GM12878 (cell line): ENCODE results near the gene B3GALT6. TPM values are rescaled to one million over a fixed set of nuclear protein-coding genes. Genes with fewer than 3 reads are reported as not detected.

Experiments used
- BHLHE40 ChIP-seq, 2 experiments: fragments of 450-650 bp in 1 of 2; IDR thresholded peaks; 2 replicates each; pipeline ENCODE4 v1.6.1; 2011 to 2017; ENCODE audit warnings: low read depth in 2 of 2, borderline replicate concordance in 1 of 2, improper control_type of control experiment in 1 of 2, low read length in 1 of 2, mild to moderate bottlenecking in 1 of 2
- CBX5 ChIP-seq: sonication (generic); IDR thresholded peaks from 2 replicates; pipeline ENCODE4 v1.6.1; 2016; ENCODE audit warnings: low read depth, moderate library complexity, mild to moderate bottlenecking, inconsistent platforms
- CREB1 ChIP-seq: IDR thresholded peaks from 2 replicates; pipeline ENCODE4 v1.6.1; 2012; ENCODE audit warnings: low read depth, mild to moderate bottlenecking, inconsistent platforms
- DPF2 ChIP-seq: fragments of 450-650 bp; IDR thresholded peaks from 2 replicates; pipeline ENCODE4 v1.6.1; 2017; ENCODE audit warnings: mild to moderate bottlenecking
- IRF4 ChIP-seq: IDR thresholded peaks from 2 replicates; pipeline ENCODE4 v1.6.1; 2011; ENCODE audit warnings: low read depth, low read length
- MTA2 ChIP-seq: fragments of 450-650 bp; IDR thresholded peaks from 2 replicates; pipeline ENCODE4 v1.6.1; 2016; ENCODE audit warnings: low read depth, mild to moderate bottlenecking, moderate library complexity
- NFXL1 ChIP-seq: fragments of 450-650 bp; IDR thresholded peaks from 2 replicates; pipeline ENCODE4 v1.6.1; 2017; ENCODE audit warnings: antibody characterized with exemption, mild to moderate bottlenecking, borderline replicate concordance
- NR2C2 ChIP-seq: IDR thresholded peaks from 2 replicates; pipeline ENCODE4 v1.6.1; 2011; ENCODE audit warnings: borderline replicate concordance, low read depth; ENCODE audit not compliant: control insufficient read depth, insufficient read length
- NR2F1 ChIP-seq: fragments of 450-650 bp; conservative IDR thresholded peaks from 2 replicates; pipeline ENCODE4 v1.6.1; 2017; ENCODE audit warnings: mild to moderate bottlenecking
- SMC3 ChIP-seq: IDR thresholded peaks from 2 replicates; pipeline ENCODE4 v1.6.1; 2011; ENCODE audit warnings: low read length, improper control_type of control experiment, borderline replicate concordance
- TCF12 ChIP-seq: IDR thresholded peaks from 2 replicates; pipeline ENCODE4 v1.6.1; 2011; ENCODE audit warnings: low read depth, mild to moderate bottlenecking, low read length
- polyA plus RNA-seq, 11 experiments: library from polyadenylated mRNA; depleted of rRNA in 4 of 11; unstranded in 6 of 11; stranded (reverse) in 5 of 11; fragments of >200 nt; fragmentation: Nextera tagmentation in 4 of 11; fragmentation: Illumina TruSeq in 1 of 11; extraction: Ambion mirVana in 4 of 11; extraction: Trizol in 1 of 11; gene quantifications; 1 replicate in 1 of 11; 2 replicates in 10 of 11; pipeline versions ENCODE4 v1.2.1 to v1.2.3, GENCODE V29; 2011 to 2016; ENCODE audit warnings: inconsistent platforms in 2 of 11, missing spikeins in 2 of 11, low read depth in 1 of 11
- total RNA-seq, 4 experiments: library from RNA; depleted of rRNA in 3 of 4; stranded (reverse); fragments of >200 nt in 3 of 4; fragmentation: Illumina TruSeq in 1 of 4; extraction: Trizol in 1 of 4; gene quantifications; 2 replicates each; pipeline versions ENCODE4 v1.2.1 to v1.2.3, GENCODE V29; 2013 to 2021
- TF ChIP-seq, protein P1 (sequence below): fragments of 450-650 bp; IDR thresholded peaks from 2 replicates; pipeline ENCODE4 v1.6.1; 2017; ENCODE audit warnings: mild to moderate bottlenecking, moderate library complexity
- TF ChIP-seq, protein P2 (sequence below): fragments of 450-650 bp; IDR thresholded peaks from 2 replicates; pipeline ENCODE4 v1.6.1; 2016; ENCODE audit warnings: mild to moderate bottlenecking
- TF ChIP-seq, protein P3 (sequence below): IDR thresholded peaks from 2 replicates; pipeline ENCODE4 v1.6.1; 2012; ENCODE audit warnings: low read depth, low read length, improper control_type of control experiment

Gene B3GALT6
- total and polyA plus RNA-seq, 10 of the 15 experiments (the other 5 are each of a cell fraction or from before 2014, with no cell fraction given) = 0.53 to 20.8 (median 4.5) TPM

DNA sequence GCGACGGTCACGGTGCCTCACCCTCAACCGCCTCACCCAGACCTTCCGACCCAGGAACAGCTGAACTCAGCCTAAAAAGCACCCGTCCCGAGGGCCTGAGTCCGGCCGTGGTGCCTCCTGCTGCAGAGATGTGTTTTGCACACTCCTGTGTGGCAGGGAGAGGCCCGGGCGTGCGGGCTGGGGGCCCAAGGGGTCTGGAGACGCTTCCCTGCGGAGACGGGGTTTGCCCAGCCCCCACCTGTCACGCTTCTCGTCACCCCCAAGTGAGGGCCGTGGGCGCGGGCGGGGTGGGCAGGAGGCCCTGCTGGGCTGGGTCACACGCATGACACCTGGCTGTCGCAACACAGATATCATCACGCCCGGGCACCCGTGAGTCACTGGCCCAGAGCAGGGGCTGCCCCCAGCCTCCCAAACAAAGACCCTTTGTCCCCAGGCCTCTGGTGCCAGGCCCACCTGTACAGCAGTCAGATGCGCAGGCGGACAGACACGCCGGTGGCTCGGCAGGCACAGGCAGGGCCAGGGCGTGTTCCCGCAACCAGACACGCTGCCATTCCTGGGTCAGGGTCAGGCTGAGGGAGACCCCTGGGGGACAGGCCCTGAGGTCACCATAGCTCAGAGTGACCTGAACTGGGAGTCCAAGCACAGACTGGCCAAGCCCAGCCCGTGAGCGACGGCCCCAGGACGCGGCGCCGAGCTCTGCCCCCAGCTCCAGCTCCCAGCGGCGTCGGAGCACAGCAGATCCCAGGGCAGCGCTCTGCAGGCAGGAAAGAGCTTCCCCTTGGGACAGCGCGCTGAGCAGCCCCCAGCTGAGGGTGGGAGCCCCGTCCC, 6.1 kb downstream of the B3GALT6 start (continued):
- no peak for TF ChIP-seq IRF4
- 0 out of 2 replicates have a peak, but pooled peaks have one; percentile 12 for TF ChIP-seq TCF12
- TF ChIP-seq CREB1 = no peak
- TF ChIP-seq NR2C2 = no peak
- TF ChIP-seq NFXL1 = no peak
- TF ChIP-seq, protein P1, sequence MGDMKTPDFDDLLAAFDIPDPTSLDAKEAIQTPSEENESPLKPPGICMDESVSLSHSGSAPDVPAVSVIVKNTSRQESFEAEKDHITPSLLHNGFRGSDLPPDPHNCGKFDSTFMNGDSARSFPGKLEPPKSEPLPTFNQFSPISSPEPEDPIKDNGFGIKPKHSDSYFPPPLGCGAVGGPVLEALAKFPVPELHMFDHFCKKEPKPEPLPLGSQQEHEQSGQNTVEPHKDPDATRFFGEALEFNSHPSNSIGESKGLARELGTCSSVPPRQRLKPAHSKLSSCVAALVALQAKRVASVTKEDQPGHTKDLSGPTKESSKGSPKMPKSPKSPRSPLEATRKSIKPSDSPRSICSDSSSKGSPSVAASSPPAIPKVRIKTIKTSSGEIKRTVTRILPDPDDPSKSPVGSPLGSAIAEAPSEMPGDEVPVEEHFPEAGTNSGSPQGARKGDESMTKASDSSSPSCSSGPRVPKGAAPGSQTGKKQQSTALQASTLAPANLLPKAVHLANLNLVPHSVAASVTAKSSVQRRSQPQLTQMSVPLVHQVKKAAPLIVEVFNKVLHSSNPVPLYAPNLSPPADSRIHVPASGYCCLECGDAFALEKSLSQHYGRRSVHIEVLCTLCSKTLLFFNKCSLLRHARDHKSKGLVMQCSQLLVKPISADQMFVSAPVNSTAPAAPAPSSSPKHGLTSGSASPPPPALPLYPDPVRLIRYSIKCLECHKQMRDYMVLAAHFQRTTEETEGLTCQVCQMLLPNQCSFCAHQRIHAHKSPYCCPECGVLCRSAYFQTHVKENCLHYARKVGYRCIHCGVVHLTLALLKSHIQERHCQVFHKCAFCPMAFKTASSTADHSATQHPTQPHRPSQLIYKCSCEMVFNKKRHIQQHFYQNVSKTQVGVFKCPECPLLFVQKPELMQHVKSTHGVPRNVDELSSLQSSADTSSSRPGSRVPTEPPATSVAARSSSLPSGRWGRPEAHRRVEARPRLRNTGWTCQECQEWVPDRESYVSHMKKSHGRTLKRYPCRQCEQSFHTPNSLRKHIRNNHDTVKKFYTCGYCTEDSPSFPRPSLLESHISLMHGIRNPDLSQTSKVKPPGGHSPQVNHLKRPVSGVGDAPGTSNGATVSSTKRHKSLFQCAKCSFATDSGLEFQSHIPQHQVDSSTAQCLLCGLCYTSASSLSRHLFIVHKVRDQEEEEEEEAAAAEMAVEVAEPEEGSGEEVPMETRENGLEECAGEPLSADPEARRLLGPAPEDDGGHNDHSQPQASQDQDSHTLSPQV = no peak
- peak; percentile 47; the same call in 1 of the 2 replicates for TF ChIP-seq NR2F1
- TF ChIP-seq, protein P2, sequence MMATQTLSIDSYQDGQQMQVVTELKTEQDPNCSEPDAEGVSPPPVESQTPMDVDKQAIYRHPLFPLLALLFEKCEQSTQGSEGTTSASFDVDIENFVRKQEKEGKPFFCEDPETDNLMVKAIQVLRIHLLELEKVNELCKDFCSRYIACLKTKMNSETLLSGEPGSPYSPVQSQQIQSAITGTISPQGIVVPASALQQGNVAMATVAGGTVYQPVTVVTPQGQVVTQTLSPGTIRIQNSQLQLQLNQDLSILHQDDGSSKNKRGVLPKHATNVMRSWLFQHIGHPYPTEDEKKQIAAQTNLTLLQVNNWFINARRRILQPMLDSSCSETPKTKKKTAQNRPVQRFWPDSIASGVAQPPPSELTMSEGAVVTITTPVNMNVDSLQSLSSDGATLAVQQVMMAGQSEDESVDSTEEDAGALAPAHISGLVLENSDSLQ = peak; percentile 20; the same call in 1 of the 2 replicates
- peak; percentile 48 to 80; a peak in 3 of 4 replicates for TF ChIP-seq BHLHE40 (IDR thresholded peaks at IDR 0.05; ENCODE audit: borderline replicate concordance in 1 of 2, low read depth in 2 of 2, low read length in 1 of 2)
- TF ChIP-seq DPF2 = 0 out of 2 replicates have a peak, but pooled peaks have one; percentile 41
- no peak for TF ChIP-seq SMC3
- TF ChIP-seq CBX5 = no peak
- TF ChIP-seq, protein P3, sequence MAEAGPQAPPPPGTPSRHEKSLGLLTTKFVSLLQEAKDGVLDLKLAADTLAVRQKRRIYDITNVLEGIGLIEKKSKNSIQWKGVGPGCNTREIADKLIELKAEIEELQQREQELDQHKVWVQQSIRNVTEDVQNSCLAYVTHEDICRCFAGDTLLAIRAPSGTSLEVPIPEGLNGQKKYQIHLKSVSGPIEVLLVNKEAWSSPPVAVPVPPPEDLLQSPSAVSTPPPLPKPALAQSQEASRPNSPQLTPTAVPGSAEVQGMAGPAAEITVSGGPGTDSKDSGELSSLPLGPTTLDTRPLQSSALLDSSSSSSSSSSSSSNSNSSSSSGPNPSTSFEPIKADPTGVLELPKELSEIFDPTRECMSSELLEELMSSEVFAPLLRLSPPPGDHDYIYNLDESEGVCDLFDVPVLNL = no peak
- TF ChIP-seq MTA2 = 0 out of 2 replicates have a peak, but pooled peaks have one; percentile 19
- TF ChIP-seq, all 136 proteins: peak for 7
